Right renal cortex interstitium (tissue), 3 donors: Measurements from ENCODE around the gene TSC22D2. TPM values are rescaled to one million over a fixed set of nuclear protein-coding genes. Genes with fewer than 3 reads are reported as not detected.

Experiments used
- DNase-seq, 3 donors: peaks; one replicate each; pipeline ENCODE4 v3.0.0-alpha.2; 2013; ENCODE audit warnings: low read depth in 3 of 3, low spot score in 2 of 3
- polyA plus RNA-seq, 3 donors: library from polyadenylated mRNA; unstranded; fragments of 120-200 nt; gene quantifications; one replicate each; pipeline ENCODE4 v1.2.1, GENCODE V29; 2013; ENCODE audit not compliant: insufficient read length in 3 of 3

The TSC22D2 gene
- polyA plus RNA-seq, 3 donors, result 58.1 to 65.5 (median 60.4) TPM

DNA sequence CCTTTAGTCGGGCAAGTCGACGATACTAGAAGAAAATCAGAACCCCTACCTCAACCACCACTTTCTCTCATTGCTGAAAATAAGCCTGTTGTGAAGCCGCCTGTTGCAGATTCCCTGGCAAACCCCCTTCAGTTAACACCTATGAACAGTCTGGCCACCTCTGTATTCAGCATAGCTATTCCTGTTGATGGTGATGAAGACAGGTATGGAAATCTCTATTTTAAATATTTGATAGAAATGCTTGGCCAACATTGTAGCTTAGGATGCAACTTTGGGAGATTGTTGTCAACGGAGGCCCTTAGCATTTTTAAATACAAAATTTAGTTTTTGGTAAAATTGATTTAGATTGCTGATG, 3.0 kb downstream of the TSC22D2 start:
- DNase-seq, result no peak

DNA sequence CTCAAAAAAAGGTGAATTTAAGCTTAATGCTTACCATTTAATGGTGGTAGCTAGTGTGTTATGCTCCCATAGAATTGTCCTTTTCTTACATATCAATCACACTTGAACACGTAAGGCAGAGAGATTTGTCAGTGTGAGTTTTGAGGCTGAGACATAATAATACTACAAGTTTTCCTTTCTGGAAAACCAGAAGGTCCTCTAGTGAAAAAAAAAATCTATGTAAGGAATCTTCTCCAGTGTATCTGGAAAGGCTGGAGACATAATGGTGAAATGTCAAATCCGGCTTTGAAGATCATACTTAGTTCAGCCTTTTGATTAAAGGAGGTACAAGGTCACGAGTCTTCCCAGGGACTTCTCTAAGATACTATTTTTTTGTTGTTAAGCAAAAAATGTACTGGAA, 3.4 kb downstream of the TSC22D2 start:
- no peak for DNase-seq

DNA sequence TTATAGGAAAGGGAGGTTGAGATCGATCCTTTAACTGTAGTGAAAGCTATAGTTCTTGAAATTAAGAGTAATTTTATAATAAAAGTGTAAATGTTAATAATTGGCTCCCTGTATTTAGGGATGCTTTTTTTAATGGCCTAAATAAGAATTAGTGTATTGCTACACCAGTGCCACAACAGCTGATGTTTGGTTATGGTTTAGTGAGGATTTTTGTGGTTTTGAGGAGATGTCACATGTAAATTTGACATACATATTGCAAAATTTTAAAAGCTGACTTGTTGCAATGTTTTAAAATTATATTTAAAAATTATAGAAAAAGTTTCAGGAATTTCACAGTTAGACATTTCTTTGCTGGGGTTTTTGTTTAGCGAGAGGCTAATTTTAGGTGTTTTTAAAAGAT, 3.9 kb downstream of the TSC22D2 start:
- no peak for DNase-seq

DNA sequence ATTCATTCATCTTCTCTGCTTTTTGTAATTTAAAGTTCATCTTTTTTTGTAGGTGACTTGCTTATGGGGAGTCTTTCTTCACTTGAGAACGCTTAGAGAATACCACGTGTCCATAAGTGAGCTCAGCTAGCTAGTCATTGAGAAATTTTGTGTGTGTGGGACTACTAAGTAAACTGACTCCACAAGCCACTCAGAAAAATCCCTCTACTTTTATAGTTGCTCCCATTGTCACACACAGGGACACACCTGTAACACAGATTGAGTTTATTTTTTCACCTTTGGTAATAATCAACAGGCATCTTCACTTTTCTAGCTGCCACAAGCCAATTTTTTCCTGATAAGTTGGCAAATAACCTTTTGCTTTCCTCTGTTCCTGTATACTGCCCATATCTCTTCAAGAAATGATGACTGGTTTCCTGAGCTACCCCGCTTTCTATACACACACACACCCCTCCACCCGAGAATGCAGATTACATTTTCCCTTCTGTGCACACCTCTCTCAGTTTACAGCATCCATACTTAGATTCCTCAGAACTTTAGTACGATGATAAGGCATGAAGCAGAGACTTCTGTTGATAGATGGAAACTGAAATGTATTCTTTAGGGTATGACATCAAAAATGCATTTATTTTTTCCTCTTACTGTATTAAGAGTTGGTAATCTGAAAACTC, 4.6 kb downstream of the TSC22D2 start:
- no peak for DNase-seq

DNA sequence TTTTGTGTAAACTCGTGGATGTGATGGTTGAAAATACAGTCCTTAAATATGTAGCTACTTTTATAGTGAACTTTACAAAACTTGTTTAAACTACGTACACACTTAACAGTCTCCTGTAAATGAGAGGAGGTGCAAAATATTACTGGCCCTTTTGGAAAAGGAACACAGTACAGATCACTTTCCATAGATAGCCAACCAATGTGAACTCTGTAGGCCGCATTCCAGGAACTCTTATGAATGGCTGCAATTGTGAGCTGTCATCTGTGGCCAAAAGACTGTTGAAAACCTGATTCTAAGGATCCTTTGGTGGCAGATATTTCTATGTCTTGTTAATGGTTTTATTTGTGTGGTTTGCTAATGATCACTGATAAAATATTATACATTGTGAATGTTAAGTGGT, 6.2 kb downstream of the TSC22D2 start:
- no peak for DNase-seq

DNA sequence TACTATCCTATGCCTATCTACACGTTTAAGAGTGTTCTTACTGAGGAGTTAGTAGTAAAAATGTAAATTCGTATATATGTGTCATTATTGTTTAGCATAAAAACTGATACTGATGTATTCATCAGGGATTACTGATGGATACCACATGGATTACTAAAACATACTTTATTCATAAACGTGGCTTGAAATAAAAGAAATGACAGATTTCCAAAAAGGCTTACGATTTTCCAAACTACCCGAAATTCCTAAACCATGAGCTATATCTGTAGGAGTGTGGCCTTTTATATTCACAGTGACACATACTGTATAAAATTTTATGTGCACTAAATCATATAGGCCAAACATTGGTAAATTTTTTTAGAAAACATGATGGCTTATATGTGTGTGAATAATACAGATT, 6.9 kb downstream of the TSC22D2 start:
- no peak for DNase-seq

DNA sequence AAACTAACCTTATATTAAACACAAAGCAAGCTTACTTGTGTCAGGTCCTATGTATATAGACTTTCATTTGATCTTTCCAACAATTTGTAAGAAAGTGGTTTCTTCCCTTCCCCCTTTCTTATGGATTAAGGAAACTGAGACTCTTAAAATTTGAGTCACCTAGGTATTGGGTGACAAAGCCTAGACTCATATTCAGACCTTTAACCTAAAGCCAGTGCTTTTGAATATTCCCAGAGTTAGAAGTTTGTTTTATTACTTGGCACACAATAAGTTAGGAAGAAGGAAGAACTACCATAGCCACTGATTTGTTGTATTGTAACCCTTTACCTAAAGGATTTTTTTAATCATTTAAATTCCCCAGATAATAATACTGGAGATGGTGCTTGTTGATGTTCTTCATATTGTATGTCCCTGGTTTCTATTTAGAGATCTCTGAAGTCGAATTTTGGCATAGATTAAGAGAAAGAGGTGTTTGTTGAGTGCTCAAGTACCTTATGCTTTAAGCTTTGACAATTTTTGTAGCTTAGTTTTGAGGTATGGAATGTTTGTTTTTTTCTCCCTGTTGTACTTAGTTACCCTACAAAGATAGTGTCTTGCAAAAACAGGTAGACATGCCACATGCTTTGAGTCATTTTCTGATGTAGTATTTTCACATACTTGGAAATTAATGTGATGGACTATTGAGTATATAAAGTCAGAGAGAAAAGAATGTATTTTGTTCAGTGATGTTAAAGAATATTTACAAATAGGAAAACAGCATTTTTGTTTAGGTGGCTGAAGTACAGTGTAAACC, 11.2 kb downstream of the TSC22D2 start:
- DNase-seq, result no peak

DNA sequence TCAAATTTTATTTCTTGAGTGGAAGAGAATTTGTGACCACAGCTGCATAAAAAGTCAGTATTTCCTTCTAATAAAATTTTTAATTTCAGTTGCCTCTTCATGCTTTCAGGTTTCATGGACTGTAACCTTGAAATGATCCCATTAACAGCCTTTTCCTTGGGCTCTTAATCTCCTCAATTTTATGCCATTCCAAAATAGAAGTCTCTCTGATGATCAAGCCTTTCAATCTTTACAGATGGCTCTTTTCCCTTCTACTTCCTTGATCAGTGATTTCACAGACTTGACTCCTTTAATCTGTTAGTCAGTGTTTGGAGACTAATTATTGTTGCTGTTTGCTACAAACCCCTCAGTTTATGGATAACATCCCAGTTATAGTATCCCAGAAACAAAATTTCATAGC, 11.9 kb downstream of the TSC22D2 start:
- no peak for DNase-seq

DNA sequence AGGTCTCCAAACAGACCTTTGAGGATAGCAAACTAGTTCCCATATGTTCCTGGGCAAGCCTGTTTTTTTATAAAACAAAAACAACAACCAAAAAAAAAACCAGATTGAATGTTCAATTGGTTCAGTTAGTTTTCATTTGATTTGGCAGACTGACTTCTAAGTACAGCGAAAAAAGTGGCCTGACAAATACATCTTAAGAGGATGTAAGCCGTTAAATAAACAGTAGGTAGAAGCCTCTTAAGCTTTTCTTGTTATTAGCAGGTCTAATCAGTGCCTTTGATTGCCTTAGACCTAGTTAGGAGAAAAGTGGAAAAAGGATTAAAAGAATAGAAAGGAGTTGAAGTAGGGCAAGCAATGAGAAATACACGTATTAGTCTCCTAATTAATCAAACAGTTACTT, 13.2 kb downstream of the TSC22D2 start:
- DNase-seq, result no peak

DNA sequence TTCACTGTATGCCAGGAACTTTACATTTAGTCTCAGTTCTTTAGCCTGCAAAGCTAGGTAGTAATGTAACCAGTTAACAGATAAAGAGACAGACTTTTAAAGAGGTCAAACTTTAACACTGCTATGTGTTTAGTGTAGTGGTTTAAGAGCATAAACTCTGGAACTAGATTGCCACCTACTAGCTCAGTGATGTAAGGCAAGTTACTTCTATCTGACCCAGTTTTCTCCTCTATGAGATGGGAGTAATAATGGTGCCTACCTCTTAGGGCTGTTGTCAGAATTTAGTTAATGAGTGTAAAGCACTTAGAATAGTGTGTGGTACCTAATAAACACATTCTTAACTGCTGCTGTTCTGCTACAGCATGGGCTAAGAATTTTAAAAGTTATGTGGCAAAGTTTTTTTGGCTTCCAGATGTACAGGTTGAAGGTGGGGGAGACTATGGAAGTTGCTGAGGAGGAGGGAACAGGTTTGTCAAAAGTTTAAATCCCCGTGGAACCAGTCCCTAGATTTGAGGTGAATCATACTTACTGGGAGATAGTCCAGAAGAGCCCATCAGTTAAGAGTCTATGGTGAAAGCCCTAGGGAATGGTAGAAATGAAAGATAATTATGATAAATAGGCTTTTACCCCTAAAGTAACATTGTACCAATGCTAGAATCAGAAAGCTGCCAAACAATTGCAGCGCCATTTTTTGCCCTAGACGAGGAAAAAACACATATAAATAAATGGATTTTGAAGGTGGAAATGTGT, 13.9 kb downstream of the TSC22D2 start:
- no peak for DNase-seq

DNA sequence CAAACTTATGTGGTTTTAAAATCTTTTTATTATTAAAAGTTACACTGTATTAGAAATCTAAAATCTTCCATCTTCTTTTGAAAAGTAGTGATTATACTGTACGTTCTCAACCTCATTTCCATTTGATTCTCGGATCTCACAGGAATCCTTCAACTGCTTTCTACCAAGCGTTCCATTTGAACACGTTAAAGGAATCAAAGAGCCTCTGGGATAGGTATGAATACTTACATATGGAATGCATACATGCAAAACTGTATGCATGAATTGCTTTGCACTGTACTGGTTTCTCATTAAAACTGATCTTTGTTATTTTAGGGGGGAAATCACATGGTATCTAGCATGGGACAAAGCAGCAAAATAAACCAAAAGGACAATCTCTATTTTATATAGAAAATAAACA, 14.8 kb downstream of the TSC22D2 start:
- DNase-seq, result no peak

DNA sequence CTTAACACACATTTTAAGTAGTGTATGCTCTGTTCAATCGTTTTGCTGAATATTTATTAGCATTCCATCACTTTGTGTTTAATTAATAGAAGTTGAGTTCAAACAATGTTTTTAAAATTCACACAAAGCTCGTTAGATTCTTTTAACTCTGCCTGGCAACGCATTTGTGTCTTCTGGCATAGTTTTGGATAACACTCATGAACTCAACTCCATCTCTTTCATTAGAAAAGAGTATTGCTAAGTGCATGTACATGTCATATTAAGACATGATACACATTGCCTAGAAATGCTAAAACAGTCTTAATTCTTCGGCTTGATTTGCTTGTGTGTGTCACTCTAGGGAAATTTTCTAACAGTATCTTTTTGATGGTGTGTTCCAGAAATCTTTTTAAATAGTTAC, 15.7 kb downstream of the TSC22D2 start:
- no peak for DNase-seq

DNA sequence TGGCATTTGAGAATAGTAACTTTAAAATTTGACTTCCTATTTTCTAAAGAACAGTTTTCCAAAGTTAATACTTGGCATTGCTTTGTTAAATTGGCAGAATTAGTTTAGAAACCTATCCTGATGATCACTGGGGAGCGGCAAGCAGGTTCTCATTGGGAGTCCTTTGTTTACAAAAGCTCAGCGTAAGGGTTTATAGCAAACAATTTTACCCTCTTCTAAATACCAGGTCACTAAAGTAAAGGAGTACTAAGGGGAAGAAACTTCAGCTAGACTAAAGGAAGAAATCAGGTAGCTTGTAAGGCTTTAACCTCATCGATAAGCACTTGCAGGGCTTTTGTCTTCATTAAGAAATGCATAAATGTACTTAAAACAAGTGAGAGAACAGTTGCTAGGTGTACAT, 18.2 kb downstream of the TSC22D2 start:
- no peak for DNase-seq

DNA sequence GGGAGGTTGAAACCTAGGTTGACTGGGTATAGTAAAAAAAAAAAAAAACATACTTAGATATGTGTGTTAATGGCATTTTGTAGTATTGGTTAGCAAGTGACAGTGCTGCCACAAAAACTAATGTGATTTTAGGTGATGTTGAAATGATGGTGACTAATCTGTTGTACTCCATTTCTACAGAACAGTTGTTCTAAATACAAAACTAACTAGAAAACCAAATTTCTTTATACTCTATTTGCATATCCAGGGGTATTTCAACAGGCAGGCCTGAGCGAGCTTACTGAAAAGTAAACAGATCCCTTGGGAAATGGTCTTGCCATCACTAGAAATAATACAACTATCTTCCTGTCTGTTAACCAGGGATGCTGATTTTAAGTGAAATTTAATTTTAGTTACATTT, 20.5 kb downstream of the TSC22D2 start:
- no peak for DNase-seq

DNA sequence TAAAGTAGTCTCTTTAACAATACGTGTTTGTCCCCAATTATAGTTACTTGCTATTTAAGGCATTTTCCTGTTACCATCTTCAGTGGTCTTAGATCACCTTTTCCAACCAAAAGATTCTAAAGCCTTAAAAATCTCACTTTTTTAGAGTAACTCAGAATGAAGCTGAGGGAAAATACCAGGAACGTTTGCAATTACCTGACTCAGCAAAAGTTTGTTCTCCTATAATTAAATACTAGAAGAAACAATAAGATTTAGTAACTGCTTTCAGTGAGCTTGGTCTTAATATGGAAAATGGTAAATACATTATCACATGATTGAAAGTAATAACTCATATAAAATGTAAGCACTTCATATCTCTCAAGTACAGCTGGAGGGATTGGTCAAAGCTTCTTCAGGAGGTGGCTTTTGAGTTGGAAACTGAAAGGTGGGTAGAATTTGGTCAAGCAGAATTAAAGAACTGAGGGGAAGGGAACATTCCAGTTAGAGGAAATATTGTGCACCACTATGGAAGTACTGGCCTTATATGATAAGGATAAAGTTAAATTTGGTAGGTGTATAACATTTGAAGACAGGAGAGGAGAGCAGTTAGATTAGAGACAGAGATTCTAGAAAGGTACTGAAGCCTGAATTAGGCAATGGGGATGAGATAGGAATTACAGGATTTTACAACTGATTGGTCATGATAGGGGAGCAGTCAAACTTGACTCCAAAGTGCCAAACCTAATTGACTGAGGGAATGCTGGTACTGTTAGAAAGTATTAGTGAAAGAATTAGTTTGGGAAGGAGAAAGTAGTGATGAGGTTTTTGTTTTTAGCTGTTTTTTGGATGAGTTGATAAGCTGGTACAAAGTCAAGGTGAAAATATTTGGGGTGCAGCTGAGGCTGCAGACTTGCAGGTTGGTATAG, 21.9 kb downstream of the TSC22D2 start:
- DNase-seq, result no peak

DNA sequence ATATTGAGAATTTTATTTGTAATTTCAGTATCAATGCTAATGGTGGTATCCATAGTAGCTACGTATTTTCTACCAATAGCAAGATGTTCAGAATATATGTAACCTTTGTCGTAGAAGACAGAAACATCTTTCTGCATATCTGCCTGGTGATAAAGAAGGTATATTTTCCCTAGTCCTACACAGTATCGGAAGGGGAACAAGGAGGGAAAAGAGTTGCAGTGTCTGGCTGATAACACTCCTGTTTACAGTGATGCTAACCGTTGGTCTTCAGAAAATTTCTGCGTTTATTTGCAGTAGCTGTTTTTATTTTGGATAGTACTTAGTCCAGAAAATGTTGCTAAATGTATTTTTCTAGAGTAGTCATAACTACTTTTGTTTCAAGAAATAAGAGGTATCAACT, 25.2 kb downstream of the TSC22D2 start:
- DNase-seq, result no peak

DNA sequence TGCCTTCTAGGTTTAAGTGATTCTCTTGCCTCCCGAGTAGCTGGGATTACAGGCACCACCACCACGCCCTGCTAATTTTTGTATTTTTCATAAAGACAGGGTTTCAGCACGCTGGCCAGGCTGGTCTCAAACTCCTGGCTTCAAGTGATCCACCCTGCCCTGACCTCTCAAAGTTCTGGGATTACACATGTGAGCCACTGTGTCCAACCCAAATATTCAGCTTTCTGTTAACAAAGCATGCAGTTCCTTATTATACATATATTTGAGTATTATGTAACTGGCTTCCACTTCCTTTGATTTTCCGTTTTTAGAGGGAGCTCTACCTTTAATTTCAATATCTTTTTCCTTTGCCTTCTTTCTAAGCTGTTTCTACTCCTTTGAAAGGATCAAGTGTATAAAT, 26.1 kb downstream of the TSC22D2 start:
- DNase-seq, result no peak

DNA sequence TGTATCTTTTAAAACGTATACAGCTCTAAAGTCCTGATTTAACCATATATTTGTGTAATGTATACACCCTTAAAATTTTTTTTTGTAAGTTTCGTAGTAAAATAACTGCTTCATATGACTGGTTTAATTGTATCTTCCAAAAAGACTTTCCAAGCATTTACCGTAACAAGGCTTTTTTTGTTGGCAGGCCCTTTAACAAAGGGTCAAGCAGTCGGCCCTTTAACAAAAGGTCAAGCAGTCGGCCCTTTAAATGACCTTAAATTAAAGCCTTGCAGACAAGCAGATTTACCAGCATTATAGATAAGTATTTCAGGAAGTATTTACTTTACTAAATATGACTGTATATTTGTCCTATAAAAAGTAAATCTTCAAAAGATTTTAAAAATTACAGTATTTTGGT, 28.1 kb downstream of the TSC22D2 start:
- no peak for DNase-seq

DNA sequence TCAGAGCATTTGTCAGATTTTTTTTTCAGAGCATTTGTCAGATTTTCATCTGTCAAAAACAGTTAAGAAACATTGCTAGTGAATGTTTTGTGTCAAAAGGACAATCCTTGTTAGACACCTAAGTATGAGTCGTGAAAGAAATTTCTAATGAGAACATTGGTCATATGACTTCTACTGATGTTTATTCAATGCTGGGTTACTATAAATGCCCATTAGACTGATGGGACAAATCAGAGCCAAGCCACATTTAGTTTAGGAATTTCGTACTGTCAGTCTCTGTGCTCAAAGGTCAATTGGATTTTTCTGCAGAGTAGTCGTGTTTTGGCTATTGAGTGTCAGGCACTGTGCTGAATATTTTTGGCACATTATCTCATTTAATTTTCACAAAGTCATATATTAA, 31.6 kb downstream of the TSC22D2 start:
- DNase-seq, result no peak

DNA sequence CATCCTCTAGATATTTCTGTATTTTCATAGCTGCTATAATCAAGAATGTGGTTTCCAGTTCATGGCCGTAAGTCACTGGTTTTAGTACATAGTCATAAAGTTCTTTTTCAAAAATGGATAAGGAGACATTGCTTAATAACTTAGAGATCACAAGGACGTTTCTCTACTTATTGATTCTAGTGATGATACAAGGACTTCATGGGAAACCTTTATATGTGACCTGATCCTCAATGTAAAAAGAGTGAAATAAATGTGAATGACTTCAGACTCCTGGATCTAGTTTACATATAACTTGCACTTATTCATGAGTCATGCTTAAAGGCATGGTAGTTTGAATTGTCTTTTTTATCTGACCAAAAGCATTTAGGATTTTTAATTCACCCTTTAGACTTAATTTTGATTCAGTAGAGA, 35.2 kb downstream of the TSC22D2 start:
- no peak for DNase-seq

DNA sequence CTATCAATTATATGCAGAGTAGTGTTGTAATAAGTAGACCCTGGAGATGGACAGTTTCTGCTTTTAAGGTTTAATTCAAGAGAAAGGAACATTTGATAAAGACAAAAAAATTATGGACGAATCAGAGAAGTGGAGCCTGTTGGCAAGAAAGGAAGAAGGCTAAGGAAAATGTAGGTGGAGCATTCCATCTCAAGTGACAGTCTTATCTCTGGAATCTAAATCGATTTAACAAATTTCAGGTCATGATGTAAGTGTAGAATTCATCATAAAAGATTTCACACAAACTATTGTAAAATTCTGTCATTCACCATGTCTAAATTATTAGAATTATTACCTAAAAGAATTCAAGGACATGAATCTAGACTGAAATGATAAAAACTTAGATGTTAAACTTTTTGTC, 36.3 kb downstream of the TSC22D2 start:
- DNase-seq, result no peak
